ENCODE data around the gene TXNDC11. TPM values are rescaled to one million over a fixed set of nuclear protein-coding genes. Genes with fewer than 3 reads are reported as not detected.

TXNDC11 gene
- total RNA-seq = 29.2 and 55.2 TPM in 2 replicates

GRCh38 chr16:11742536-11743307 is at the start of gene TXNDC11:
TXNDC11 (minus strand) TSS chr16:11742857; CDS start chr16:11742730, 127 bp downstream.

GRCh38 chr16:11667824-11668622 is 74.6 kb downstream of the TXNDC11 start, which contains the start of gene SNN:
SNN (plus strand) TSS chr16:11668455; CDS start chr16:11676060, 7,605 bp downstream.

Other genes starting within 250 kb of the TXNDC11 start
- gene LITAF, start 155.9 kb downstream of the TXNDC11 start, total RNA-seq = 46.5 and 49.6 TPM in 2 replicates
- 4.9 and 11.3 TPM in 2 replicates for gene SNN, start 74.4 kb downstream of the TXNDC11 start, total RNA-seq
- 35.8 and 41.9 TPM in 2 replicates for gene ZC3H7A, start 54.4 kb upstream of the TXNDC11 start, total RNA-seq
- 101 and 107 TPM in 2 replicates for gene RSL1D1, start 108.7 kb upstream of the TXNDC11 start, total RNA-seq
- gene GSPT1, start 173.1 kb upstream of the TXNDC11 start, total RNA-seq = 65.3 and 75.6 TPM in 2 replicates
- 2.9 and 4.4 TPM in 2 replicates for gene NPIPB2, start 199.2 kb upstream of the TXNDC11 start, total RNA-seq
- not detected in 2 replicates for gene TNFRSF17, start 222.4 kb upstream of the TXNDC11 start, total RNA-seq
- 4.2 and 9.4 TPM in 2 replicates for gene SNX29, start 233.9 kb upstream of the TXNDC11 start, total RNA-seq

All from cardiac atrium fibroblast (primary cell).